GM19438 (cell line): Measurements from ENCODE around the gene SLC22A17.
"Not testable (repeated sequence)": the region's sequence is repeated elsewhere in the genome, so short reads cannot be mapped to it uniquely, and the experiment has no call there.

Experiments used
- ATAC-seq: cut with Tn5 transposase; IDR thresholded peaks from one replicate; pipeline ENCODE4 v1.9.1; 2021; ENCODE audit warnings: low read depth; ENCODE audit not compliant: unreplicated experiment

The SLC22A17 gene

GRCh38 chr14:23352506-23353432 lies at the start of gene SLC22A17:
Gene SLC22A17 (minus strand): TSS chr14:23352887.
- no peak for ATAC-seq

GRCh38 chr14:23401291-23401690 lies 48.6 kb upstream of the SLC22A17 start:
- no peak for ATAC-seq

DNA sequence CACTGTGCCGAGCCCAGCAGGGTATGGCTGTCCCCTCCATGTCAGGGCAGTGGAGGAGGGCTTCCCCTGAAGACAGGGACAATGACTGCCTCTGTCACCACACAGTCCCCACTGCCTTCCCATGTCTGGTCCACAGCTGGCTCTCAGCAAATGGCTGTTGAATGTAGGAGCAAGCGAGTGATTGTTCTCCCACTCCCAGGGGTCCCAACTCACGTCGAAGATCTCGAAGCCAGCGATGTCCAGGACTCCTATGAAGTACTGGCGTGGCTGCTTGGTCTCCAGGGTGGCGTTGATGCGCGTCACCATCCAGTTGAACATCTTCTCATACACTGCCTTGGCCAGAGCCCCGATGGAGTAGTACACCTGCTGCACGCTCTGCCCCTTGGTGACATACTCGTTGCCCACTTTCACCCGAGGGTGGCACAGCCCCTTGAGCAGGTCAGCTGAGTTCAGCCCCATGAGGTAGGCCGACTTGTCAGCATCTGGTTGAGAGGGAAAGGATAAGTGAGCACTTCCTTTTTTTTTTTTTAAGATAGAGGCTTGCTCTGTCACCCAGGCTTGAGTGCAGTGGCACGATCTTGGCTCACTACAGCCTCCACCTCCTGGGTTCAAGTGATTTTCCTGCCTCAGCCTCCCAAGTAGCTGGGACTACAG lies 47.9 kb upstream of the SLC22A17 start:
- ATAC-seq: not testable (repeated sequence)

GRCh38 chr14:23399591-23399990 lies 46.9 kb upstream of the SLC22A17 start:
- ATAC-seq: no peak

DNA sequence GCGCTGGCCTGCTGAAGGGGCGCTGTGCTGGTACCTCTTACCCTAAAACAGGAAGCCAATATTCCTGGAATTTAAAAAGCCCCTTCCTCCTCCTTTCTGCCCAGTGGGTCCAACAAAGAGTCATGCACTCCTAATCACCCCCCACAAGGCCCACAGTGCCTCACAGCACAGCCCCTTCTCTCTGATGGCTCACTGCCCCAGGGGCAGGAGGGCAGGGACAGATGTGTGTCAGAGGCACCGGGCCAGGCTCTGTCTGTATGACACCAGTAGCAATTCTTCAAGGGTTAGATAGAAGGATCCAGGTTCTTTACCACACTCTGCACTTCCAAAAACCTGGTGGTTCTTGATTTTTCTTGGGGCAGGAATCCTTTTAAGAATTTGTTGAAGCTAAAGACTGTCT lies 46.4 kb upstream of the SLC22A17 start:
- ATAC-seq: no peak

DNA sequence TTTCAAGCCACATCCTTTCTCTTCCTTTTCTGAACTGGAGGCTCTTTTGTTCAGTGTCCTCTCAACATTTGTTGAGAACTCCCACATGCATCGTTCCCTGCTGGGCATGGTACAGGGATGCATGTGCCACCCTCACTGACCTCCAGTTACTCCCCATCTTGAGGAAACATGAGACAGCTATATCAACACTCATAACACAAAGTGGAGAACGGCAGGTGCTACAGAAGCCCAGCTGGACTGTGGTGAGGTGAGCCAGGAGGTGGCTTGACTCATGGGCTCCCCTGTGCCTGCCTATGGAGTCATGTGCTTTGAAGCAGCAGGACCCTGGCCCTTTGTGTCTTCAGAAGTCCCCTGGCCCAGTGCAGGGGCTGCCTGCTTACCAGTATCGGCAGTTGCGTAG lies 45.7 kb upstream of the SLC22A17 start:
- ATAC-seq: no peak

- no peak for ATAC-seq
These were observed 44.2 kb upstream of the SLC22A17 start for GRCh38 chr14:23396781-23397407.

- no peak for ATAC-seq
These were observed 43.4 kb upstream of the SLC22A17 start for GRCh38 chr14:23396126-23396525.

- no peak for ATAC-seq
These were observed 39.9 kb upstream of the SLC22A17 start for GRCh38 chr14:23392613-23393012.

DNA sequence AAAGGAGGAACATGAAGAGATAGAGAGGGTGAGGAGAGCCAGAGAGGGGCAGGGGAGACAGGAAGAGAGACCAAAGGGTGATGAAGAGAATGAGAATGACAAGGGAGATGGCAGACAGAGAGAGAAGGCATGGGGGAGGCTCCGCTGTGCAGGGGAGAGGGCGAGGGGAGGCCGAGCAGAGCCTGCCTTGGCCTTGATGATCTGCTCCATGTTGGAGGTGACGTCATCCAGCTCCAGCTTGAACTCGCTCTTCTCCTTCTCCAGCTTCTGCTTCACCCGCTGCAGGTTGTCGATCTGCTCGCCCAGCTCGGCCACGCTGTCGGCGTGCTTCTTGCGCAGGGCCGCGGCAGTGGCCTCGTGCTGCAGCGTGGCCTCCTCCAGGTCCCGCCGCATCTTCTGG lies 37.2 kb upstream of the SLC22A17 start:
- ATAC-seq: not testable (repeated sequence)

DNA sequence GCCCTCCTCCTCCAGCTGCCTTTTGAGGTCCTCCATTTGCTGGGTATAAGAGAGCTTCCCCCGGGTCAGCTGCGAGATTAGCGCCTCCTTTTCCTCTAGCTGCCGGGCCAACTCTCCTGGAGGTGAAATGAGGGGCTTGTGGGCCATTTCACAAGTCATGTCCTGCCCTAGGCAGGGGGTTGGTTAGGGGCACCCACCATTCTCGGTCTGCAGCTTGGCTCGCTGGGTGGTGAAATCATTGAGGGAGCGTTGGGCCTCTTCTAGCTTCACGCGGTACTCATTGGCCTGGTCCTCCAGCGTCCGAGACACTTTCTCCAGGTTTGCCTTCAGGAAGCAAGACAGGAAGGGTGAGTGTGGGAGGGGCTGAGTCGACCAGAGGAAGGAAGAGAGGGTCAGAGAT lies 36.7 kb upstream of the SLC22A17 start:
- ATAC-seq: no peak

DNA sequence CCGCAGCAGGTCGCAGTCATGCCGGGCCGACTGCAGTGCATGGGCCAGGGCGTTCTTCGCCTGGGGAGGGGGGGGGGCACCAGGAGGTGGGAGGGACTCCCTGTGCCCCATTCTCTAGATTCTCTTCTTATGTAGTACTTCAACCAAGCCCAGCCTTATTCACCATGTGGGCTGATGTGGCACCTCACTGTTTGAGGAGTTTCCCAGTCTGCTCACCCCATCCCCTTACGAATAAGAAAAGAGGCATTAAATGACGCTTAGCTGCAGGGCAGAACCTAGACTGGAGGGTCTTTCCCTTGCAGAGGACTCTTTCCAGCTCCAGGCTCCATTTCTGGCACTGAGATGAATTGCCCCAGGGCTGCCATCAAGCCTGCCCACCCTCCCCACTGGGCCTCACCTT lies 36.3 kb upstream of the SLC22A17 start:
- ATAC-seq: no peak

- no peak for ATAC-seq
These were observed 35.5 kb upstream of the SLC22A17 start for GRCh38 chr14:23387916-23388882.

DNA sequence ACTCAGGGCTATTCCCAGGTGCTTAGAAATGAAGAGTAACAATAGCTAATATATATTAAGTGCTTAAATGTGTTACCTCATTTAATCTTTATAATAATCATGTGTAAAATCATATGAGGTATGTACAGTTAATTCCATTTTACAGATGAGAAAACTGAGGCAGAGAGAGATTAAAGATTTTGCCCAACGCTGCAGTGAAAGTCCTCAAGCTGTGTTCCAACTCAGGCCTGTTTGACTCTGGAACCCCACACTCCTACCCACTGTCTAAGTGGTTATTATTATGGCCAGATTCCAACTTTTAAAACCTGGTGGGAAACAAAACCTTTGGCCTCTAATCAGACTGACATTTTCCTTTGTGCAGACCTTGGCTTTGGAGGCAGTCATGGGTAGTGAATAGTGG lies 34.3 kb upstream of the SLC22A17 start:
- ATAC-seq: no peak

- not testable (repeated sequence) for ATAC-seq
These were observed 33.6 kb upstream of the SLC22A17 start for GRCh38 chr14:23386266-23386657.

- ATAC-seq: no peak
These were observed 33.1 kb upstream of the SLC22A17 start for GRCh38 chr14:23385642-23386265.

DNA sequence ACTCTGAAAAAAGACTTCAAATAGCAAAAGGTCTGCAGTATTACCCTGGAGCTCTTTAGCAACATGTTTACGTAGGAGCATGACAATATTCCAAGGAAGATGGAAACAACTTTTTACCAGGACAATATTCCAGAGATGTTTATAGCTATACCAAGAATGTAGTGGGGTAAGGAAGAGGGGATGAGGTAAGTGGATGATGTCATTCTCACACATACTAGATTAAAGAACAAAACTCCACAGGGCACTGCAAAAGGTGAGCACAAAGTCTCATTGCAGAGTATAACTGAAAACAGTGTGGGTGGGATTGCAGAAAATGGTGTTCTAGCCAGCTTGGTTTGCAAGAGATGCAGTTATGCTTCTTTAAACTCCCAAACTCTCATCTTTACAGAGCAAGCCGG lies 32.6 kb upstream of the SLC22A17 start:
- no peak for ATAC-seq

- ATAC-seq: no peak
These were observed 31.8 kb upstream of the SLC22A17 start for GRCh38 chr14:23384364-23385080.

DNA sequence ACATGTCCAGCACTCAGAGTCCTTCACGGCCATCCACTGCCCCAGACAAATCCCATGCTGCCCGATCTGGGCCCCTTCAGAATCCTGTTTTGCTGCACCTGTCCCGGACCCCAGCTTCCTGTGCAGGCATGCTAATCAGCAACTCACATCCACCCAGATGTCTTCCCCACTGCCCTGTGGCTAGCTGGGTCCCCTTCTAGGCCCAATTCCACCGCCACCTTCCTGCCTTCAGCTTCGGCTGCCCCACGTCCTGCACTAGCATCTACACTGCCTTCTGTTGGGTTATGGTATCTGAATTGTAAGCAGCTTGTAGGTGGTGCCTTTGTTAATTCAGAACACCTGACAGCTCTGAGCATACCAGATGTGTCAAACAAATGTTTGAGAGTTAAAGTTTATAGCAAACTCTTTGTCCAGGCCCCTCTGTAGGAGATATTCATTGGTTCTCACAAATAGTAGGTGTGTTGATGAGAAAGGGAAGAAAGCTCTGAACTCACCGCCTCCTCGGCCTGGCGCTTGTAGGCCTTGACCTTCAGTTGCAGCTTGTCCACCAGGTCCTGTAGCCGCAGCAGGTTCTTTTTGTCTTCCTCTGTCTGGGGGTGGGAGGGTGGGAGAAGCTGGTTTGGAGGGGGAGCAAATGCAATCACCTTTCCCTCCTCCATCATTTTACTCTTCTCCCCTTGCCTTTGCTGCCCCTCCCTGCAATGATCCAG lies 30.2 kb upstream of the SLC22A17 start:
- ATAC-seq: no peak
